ENCODE measurements around the gene AUH. TPM values are rescaled to one million over a fixed set of nuclear protein-coding genes. Genes with fewer than 3 reads are reported as not detected.

Gene AUH
- total RNA-seq, 2 donors from 2014 or later: 23.0 to 23.5 TPM

- Mint-ChIP-seq H3K9me3 (no peaks in the 10 kb centered on the region), H3K4me3 (no peak overlapping the region), H3K27ac (no peak overlapping the region), H3K36me3 (ENCODE audit: low read depth) (peaks cover 17% of the 10 kb centered on the region), H3K4me1 (peaks cover 4% of the 10 kb centered on the region), H3K27me3 (ENCODE audit: insufficient read depth) (no peaks in the 10 kb centered on the region)
- H3K4me1 ChIP-seq (ENCODE audit: control insufficient read depth, insufficient read depth, low read length): no peaks in the 10 kb centered on the region
- no peak for DNase-seq
- TF ChIP-seq CTCF (conservative IDR thresholded peaks at IDR 0.05): no peak
- H3K9me3 ChIP-seq (ENCODE audit: control insufficient read depth, low read length): no peaks in the 10 kb centered on the region
- no peak overlapping the region for H3K27ac ChIP-seq (ENCODE audit: low read depth, low read length)
- H3K4me3 ChIP-seq (ENCODE audit: low read length): no peak overlapping the region
- H3K36me3 ChIP-seq (ENCODE audit: control insufficient read depth, insufficient read depth, low read length): peaks cover 11% of the 10 kb centered on the region
- WGBS, 2 experiments (ENCODE audit: insufficient coverage in 1 of 2, insufficient read length in 1 of 2): 80 to 87% methylated on average over 1 of the region's 1 CpG
- no peak overlapping the region for H3K9ac ChIP-seq (ENCODE audit: extremely low read depth, low read length, poor library complexity, severe bottlenecking)
- H3K27me3 ChIP-seq (ENCODE audit: control insufficient read depth, insufficient read depth, low read length, poor library complexity, severe bottlenecking): no peaks in the 10 kb centered on the region
Measured at GRCh38 chr9:91306296-91306630, 55.5 kb downstream of the AUH start.

GRCh38 chr9:91305596-91306295, 56.0 kb downstream of the AUH start:
- Mint-ChIP-seq H3K27ac (no peak overlapping the region), H3K4me1 (peaks cover 4% of the 10 kb centered on the region), H3K36me3 (ENCODE audit: low read depth) (peaks cover 17% of the 10 kb centered on the region), H3K9me3 (no peaks in the 10 kb centered on the region), H3K4me3 (no peak overlapping the region), H3K27me3 (ENCODE audit: insufficient read depth) (no peaks in the 10 kb centered on the region)
- Histone ChIP-seq H3K9ac (ENCODE audit: extremely low read depth, low read length, poor library complexity, severe bottlenecking) (no peak overlapping the region), H3K9me3 (ENCODE audit: control insufficient read depth, low read length) (no peaks in the 10 kb centered on the region), H3K4me3 (ENCODE audit: low read length) (no peak overlapping the region), H3K4me1 (ENCODE audit: control insufficient read depth, insufficient read depth, low read length) (no peaks in the 10 kb centered on the region), H3K27me3 (ENCODE audit: control insufficient read depth, insufficient read depth, low read length, poor library complexity, severe bottlenecking) (no peaks in the 10 kb centered on the region), H3K36me3 (ENCODE audit: control insufficient read depth, insufficient read depth, low read length) (peaks cover 11% of the 10 kb centered on the region), H3K27ac (ENCODE audit: low read depth, low read length) (no peak overlapping the region)
- 93 to 100% methylated on average over 3 to 9 of the region's 9 CpGs for WGBS, 2 experiments (ENCODE audit: insufficient coverage in 1 of 2, insufficient read length in 1 of 2)
- TF ChIP-seq CTCF (conservative IDR thresholded peaks at IDR 0.05): no peak
- DNase-seq: no peak

GRCh38 chr9:91303741-91304415, 57.8 kb downstream of the AUH start:
- Histone ChIP-seq H3K36me3 (ENCODE audit: control insufficient read depth, insufficient read depth, low read length) (no peaks in the 10 kb centered on the region), H3K9me3 (ENCODE audit: control insufficient read depth, low read length) (no peaks in the 10 kb centered on the region), H3K4me1 (ENCODE audit: control insufficient read depth, insufficient read depth, low read length) (no peaks in the 10 kb centered on the region), H3K4me3 (ENCODE audit: low read length) (no peak overlapping the region), H3K27me3 (ENCODE audit: control insufficient read depth, insufficient read depth, low read length, poor library complexity, severe bottlenecking) (no peaks in the 10 kb centered on the region), H3K9ac (ENCODE audit: extremely low read depth, low read length, poor library complexity, severe bottlenecking) (no peak overlapping the region), H3K27ac (ENCODE audit: low read depth, low read length) (no peak overlapping the region)
- WGBS, 2 experiments (ENCODE audit: insufficient coverage in 1 of 2, insufficient read length in 1 of 2): 82 to 100% methylated on average over 1 of the region's 2 CpGs
- Mint-ChIP-seq H3K4me1 (peaks cover 4% of the 10 kb centered on the region), H3K4me3 (no peak overlapping the region), H3K27me3 (ENCODE audit: insufficient read depth) (no peaks in the 10 kb centered on the region), H3K27ac (no peak overlapping the region), H3K36me3 (ENCODE audit: low read depth) (peaks cover 6% of the 10 kb centered on the region), H3K9me3 (no peaks in the 10 kb centered on the region)
- peak; percentile 45 for DNase-seq
- no peak for TF ChIP-seq CTCF (conservative IDR thresholded peaks at IDR 0.05)

Data from endodermal cell (in vitro differentiated cells).